ENCODE measurements around the gene ACSM4. TPM values are rescaled to one million over a fixed set of nuclear protein-coding genes. Genes with fewer than 3 reads are reported as not detected.

ACSM4 gene
- total RNA-seq, 2 experiments from 2014 or later, result not detected

DNA sequence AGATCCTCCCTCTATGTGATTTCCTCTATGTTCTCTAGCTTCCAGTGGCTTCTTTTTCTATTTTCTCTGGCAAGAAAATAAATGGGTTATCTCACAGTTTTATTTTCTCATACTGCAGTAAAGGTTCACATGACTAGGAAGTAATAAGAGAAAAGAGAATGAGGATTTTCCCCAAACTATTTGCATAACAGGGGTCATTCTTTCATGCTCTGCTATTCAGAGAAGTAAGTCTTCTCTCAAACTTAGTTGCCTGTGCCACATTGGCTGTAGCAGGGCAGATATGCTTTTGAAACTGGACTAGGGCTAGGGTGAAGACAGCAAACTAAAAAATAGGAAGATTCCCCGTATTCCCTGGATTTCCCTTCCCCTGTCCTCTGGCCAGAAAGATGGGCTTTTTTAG, 57.4 kb downstream of the ACSM4 start:
- H4K20me1 ChIP-seq (ENCODE audit: insufficient read depth, low read length), result no peaks in the 10 kb centered on the region
- intact Hi-C loops (cut with micrococcal nuclease; ENCODE audit: unreplicated experiment), result no loop called here

GRCh38 chr12:7362734-7363133, 58.9 kb downstream of the ACSM4 start:
- Histone ChIP-seq H3K4me2 (ENCODE audit: low read length) (no peak overlapping the region), H3K9me3 (ENCODE audit: low read length) (no peaks in the 10 kb centered on the region), H3K27ac (ENCODE audit: low read depth, low read length, poor library complexity, severe bottlenecking) (no peak overlapping the region), H3K4me3 (ENCODE audit: low read depth, low read length, poor library complexity, severe bottlenecking) (no peak overlapping the region), H3K79me2 (ENCODE audit: insufficient read depth, low read depth, low read length) (no peaks in the 10 kb centered on the region), H3K9me2 (ENCODE audit: insufficient read depth, low read length) (no peaks in the 10 kb centered on the region), H3K4me1 (ENCODE audit: insufficient read depth, low read length, poor library complexity, severe bottlenecking) (no peaks in the 10 kb centered on the region), H3K36me3 (ENCODE audit: insufficient read depth, low read length) (no peaks in the 10 kb centered on the region), H4K20me1 (ENCODE audit: insufficient read depth, low read length) (no peaks in the 10 kb centered on the region), H2AFZ (ENCODE audit: low read length) (no peak overlapping the region)
- DNase-seq (ENCODE audit: low spot score), result no peak
- BruUV-seq (replicated peaks), result no TSS peak
- ChIA-PET CTCF (ENCODE audit: unreplicated experiment) (no interaction called here), POLR2A (no interaction called here)
- intact Hi-C loops (cut with micrococcal nuclease; ENCODE audit: unreplicated experiment), result no loop called here
- TF ChIP-seq EZH2phosphoT487 (IDR thresholded peaks at IDR 0.05; ENCODE audit: borderline replicate concordance, low read depth, low read length), result no peak
- TF ChIP-seq, protein P1, sequence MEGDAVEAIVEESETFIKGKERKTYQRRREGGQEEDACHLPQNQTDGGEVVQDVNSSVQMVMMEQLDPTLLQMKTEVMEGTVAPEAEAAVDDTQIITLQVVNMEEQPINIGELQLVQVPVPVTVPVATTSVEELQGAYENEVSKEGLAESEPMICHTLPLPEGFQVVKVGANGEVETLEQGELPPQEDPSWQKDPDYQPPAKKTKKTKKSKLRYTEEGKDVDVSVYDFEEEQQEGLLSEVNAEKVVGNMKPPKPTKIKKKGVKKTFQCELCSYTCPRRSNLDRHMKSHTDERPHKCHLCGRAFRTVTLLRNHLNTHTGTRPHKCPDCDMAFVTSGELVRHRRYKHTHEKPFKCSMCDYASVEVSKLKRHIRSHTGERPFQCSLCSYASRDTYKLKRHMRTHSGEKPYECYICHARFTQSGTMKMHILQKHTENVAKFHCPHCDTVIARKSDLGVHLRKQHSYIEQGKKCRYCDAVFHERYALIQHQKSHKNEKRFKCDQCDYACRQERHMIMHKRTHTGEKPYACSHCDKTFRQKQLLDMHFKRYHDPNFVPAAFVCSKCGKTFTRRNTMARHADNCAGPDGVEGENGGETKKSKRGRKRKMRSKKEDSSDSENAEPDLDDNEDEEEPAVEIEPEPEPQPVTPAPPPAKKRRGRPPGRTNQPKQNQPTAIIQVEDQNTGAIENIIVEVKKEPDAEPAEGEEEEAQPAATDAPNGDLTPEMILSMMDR (conservative IDR thresholded peaks at IDR 0.05; ENCODE audit: low read length), result no peak

More for the DNA sequence above, 57.4 kb downstream of the ACSM4 start:
- no peaks in the 10 kb centered on the region for H3K36me3 ChIP-seq (ENCODE audit: insufficient read depth, low read length)
- no peaks in the 10 kb centered on the region for H3K4me1 ChIP-seq (ENCODE audit: insufficient read depth, low read length, poor library complexity, severe bottlenecking)
- H3K27ac ChIP-seq (ENCODE audit: low read depth, low read length, poor library complexity, severe bottlenecking), result no peak overlapping the region
- DNase-seq (ENCODE audit: low spot score), result no peak
- CTCF ChIA-PET (ENCODE audit: unreplicated experiment), result no interaction called here
- H3K4me2 ChIP-seq (ENCODE audit: low read length), result no peak overlapping the region
- H2AFZ ChIP-seq (ENCODE audit: low read length), result no peak overlapping the region
- H3K9me2 ChIP-seq (ENCODE audit: insufficient read depth, low read length), result no peaks in the 10 kb centered on the region
- H3K79me2 ChIP-seq (ENCODE audit: insufficient read depth, low read depth, low read length), result no peaks in the 10 kb centered on the region
- POLR2A ChIA-PET, result no interaction called here
- H3K4me3 ChIP-seq (ENCODE audit: low read depth, low read length, poor library complexity, severe bottlenecking), result no peak overlapping the region
- BruUV-seq (replicated peaks), result no TSS peak
- H3K9me3 ChIP-seq (ENCODE audit: low read length), result no peaks in the 10 kb centered on the region
- TF ChIP-seq EZH2phosphoT487 (IDR thresholded peaks at IDR 0.05; ENCODE audit: borderline replicate concordance, low read depth, low read length), result no peak
- TF ChIP-seq, protein P1 (conservative IDR thresholded peaks at IDR 0.05; ENCODE audit: low read length), result no peak

- H3K79me2 ChIP-seq (ENCODE audit: insufficient read depth, low read depth, low read length), result no peaks in the 10 kb centered on the region
- H3K4me2 ChIP-seq (ENCODE audit: low read length), result no peak overlapping the region
- H3K36me3 ChIP-seq (ENCODE audit: insufficient read depth, low read length), result no peaks in the 10 kb centered on the region
- ChIA-PET POLR2A (no interaction called here), CTCF (ENCODE audit: unreplicated experiment) (no interaction called here)
- H3K4me1 ChIP-seq (ENCODE audit: insufficient read depth, low read length, poor library complexity, severe bottlenecking), result no peaks in the 10 kb centered on the region
- H4K20me1 ChIP-seq (ENCODE audit: insufficient read depth, low read length), result no peaks in the 10 kb centered on the region
- BruUV-seq (replicated peaks), result no TSS peak
- intact Hi-C loops (cut with micrococcal nuclease; ENCODE audit: unreplicated experiment), result no loop called here
- H3K9me3 ChIP-seq (ENCODE audit: low read length), result no peaks in the 10 kb centered on the region
- TF ChIP-seq, protein P1 (conservative IDR thresholded peaks at IDR 0.05; ENCODE audit: low read length), result no peak
- no peak for TF ChIP-seq EZH2phosphoT487 (IDR thresholded peaks at IDR 0.05; ENCODE audit: borderline replicate concordance, low read depth, low read length)
- no peak overlapping the region for H2AFZ ChIP-seq (ENCODE audit: low read length)
- no peak overlapping the region for H3K27ac ChIP-seq (ENCODE audit: low read depth, low read length, poor library complexity, severe bottlenecking)
- no peak for DNase-seq (ENCODE audit: low spot score)
- H3K4me3 ChIP-seq (ENCODE audit: low read depth, low read length, poor library complexity, severe bottlenecking), result no peak overlapping the region
- no peaks in the 10 kb centered on the region for H3K9me2 ChIP-seq (ENCODE audit: insufficient read depth, low read length)
Observed at GRCh38 chr12:7369274-7369729, 65.4 kb downstream of the ACSM4 start.
